ENCODE measurements around the gene SORBS1. TPM values are rescaled to one million over a fixed set of nuclear protein-coding genes. Genes with fewer than 3 reads are reported as not detected.

The SORBS1 gene
- total RNA-seq, 2 experiments from 2014 or later = 0.24 to 0.47 TPM

DNA sequence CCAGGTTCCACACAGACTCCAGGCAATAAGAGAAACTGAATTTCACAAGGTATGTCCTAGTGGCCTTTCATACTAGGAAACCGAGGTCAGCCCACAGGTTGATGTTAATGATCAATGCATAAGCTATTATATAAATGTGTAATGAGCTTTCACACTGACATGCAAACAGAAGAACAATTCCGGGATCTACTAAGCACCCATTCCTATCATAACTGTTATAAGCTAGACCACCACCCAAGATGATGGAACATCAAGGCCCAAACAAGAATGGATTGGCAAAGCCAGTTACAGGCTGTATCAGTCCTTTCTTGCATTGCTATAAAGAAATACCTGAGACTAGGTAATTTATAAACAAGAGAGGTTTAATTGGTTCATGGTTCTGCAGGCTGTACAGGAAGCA is 15.2 kb downstream of the SORBS1 start:
- Mint-ChIP-seq H3K4me1 (ENCODE audit: low read depth) (no peaks in the 10 kb centered on the region), H3K27me3 (ENCODE audit: low read depth) (no peaks in the 10 kb centered on the region), H3K4me3 (no peak overlapping the region), H3K9me3 (ENCODE audit: insufficient read depth) (no peaks in the 10 kb centered on the region), H3K27ac (no peak overlapping the region), H3K36me3 (ENCODE audit: low read depth) (no peaks in the 10 kb centered on the region)
- ATAC-seq = no peak
- ChIA-PET CTCF (no interaction called here), POLR2A (no interaction called here)
- DNase-seq = no peak

DNA sequence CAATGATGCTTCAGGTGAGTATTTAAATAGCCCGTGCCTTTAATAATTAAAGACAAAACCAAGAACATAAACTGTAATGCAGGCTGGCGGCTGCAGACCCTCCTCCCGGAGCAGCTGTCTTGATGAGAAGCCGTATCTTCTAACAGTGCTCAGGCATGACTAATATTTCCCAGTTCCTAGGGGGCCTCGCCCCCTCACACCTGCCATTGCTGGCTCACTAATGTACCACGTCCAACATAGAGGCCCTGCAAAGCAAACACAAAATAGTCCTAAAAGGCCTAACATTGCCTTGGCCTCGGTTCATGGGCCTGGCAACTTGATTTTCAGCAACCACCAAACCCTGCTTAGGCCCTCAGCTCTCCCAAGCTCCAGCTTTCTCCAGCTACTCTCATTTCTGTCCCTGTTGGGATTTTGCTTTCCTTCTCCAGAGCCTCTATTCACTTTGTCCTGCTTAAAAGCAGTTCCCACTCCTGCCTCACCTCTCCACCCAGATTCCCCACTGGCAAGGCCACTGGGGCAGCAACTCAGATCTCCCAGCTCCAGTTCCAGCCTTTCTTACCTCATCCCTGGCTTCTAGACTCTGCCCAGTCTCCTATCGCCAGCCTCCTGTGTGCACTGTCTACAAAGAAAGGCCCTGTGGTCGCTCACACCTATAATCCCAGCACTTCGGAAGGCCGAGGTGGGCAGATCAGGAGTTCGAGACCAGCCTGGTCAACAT is 16.2 kb downstream of the SORBS1 start:
- H3K36me3 Mint-ChIP-seq (ENCODE audit: low read depth) = no peaks in the 10 kb centered on the region
- H3K27ac Mint-ChIP-seq = no peak overlapping the region
- H3K9me3 Mint-ChIP-seq (ENCODE audit: insufficient read depth) = no peaks in the 10 kb centered on the region
- no peak overlapping the region for H3K4me3 Mint-ChIP-seq
- H3K27me3 Mint-ChIP-seq (ENCODE audit: low read depth) = no peaks in the 10 kb centered on the region
- ChIA-PET POLR2A (no interaction called here), CTCF (no interaction called here)
- DNase-seq (no peak), ATAC-seq (no peak)
- H3K4me1 Mint-ChIP-seq (ENCODE audit: low read depth) = no peaks in the 10 kb centered on the region

DNA sequence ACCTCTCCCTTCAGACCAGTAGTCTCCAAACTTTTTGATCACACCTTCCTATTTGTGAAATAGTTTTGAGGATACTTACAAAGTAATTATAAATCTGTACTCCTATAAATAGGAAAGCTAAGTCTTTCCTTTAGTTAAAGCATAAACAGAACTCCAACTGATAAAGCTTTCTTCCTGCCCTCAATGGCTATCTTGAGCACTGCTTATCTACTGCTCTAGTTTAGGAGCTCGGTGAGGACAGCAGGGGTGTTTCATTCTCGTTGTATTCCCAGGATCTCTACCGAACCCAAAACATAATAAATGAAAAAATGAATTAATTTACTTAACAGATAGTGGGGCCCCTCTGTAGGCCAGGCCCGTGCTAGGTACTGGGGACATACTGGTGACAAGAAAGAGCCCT is 17.7 kb downstream of the SORBS1 start:
- CTCF ChIA-PET = no interaction called here
- no peak overlapping the region for H3K4me3 Mint-ChIP-seq
- ATAC-seq = no peak

DNA sequence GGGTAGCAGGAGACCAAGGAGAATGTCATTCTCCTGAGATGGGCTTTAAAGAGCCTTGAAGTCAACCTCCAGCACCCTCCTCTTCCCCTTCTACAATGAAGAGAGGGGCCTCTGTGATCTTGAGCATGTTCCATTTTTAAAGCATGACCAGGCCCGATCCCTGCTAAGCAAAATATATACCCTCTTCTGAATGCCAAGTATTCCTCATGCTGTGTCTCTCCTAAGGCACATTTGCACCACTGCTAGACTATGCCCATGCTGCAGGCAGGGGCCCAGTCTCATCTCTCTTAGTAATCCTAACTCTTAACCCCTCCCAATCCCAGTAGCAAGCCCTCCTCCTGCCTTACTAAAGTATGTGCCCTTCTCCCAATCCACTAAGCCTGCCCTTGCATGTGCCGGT is 18.4 kb downstream of the SORBS1 start:
- no peaks in the 10 kb centered on the region for H3K4me1 Mint-ChIP-seq (ENCODE audit: low read depth)
- no peaks in the 10 kb centered on the region for H3K27me3 Mint-ChIP-seq (ENCODE audit: low read depth)
- no peaks in the 10 kb centered on the region for H3K9me3 Mint-ChIP-seq (ENCODE audit: insufficient read depth)
- DNase-seq = no peak
- H3K4me3 Mint-ChIP-seq = no peak overlapping the region
- no peak overlapping the region for H3K27ac Mint-ChIP-seq
- CTCF ChIA-PET = no interaction called here
- no peak for ATAC-seq
- no peaks in the 10 kb centered on the region for H3K36me3 Mint-ChIP-seq (ENCODE audit: low read depth)
- POLR2A ChIA-PET = no interaction called here

More for the DNA sequence above, 17.7 kb downstream of the SORBS1 start:
- Mint-ChIP-seq H3K27me3 (ENCODE audit: low read depth) (no peaks in the 10 kb centered on the region), H3K4me1 (ENCODE audit: low read depth) (no peaks in the 10 kb centered on the region), H3K36me3 (ENCODE audit: low read depth) (no peaks in the 10 kb centered on the region), H3K27ac (no peak overlapping the region), H3K9me3 (ENCODE audit: insufficient read depth) (no peaks in the 10 kb centered on the region)
- POLR2A ChIA-PET = no interaction called here
- no peak for DNase-seq

DNA sequence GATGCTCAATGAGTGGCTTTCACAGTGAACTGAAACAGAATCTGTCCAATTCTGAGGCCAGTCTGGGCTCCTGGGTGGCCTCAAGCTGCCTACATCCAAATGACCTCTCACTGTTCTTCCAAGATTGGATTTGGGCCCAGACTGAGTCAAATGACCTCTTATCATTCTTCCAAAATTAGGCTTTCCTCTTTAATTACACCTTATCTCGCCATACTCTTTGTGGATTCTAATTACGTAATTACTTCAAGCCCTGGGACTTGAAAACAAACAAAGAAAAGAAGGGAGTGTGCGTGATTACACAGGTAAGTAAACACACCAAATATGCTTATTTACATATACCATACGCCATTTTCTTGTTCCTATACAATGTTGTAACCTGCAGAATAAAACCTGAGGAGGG is 18.8 kb downstream of the SORBS1 start:
- Mint-ChIP-seq H3K4me3 (no peak overlapping the region), H3K27me3 (ENCODE audit: low read depth) (no peaks in the 10 kb centered on the region), H3K27ac (no peak overlapping the region), H3K4me1 (ENCODE audit: low read depth) (no peaks in the 10 kb centered on the region), H3K36me3 (ENCODE audit: low read depth) (no peaks in the 10 kb centered on the region), H3K9me3 (ENCODE audit: insufficient read depth) (no peaks in the 10 kb centered on the region)
- ATAC-seq (no peak), DNase-seq (no peak)
- CTCF ChIA-PET = no interaction called here
- POLR2A ChIA-PET = no interaction called here

DNA sequence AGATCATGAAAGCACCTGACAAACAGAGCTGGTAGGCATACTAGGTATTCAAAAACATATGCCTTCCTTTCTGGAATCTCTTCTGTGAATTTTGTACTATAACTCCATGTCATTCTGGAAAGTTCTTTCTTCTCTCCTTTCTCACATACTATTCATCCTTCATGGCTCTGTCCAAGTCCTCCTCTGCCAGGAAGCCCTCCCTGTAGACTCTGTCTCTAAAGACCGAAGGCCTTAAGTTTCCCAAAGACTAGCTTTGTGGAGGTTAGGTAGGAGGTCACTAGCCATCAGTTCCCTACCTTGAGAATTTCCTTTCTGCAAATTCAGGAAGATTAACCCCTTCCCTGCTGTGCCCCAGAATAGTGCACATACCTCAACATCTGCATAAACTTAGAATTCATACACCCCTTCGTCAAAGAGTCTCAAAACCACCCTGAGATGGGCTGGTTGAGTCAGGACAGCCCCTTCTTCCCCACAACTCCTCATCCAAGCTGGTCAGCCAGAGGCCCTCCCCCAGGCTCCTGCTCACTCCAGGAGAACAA is 20.6 kb downstream of the SORBS1 start:
- Mint-ChIP-seq H3K4me1 (ENCODE audit: low read depth) (no peaks in the 10 kb centered on the region), H3K4me3 (no peak overlapping the region), H3K27me3 (ENCODE audit: low read depth) (no peaks in the 10 kb centered on the region), H3K27ac (no peak overlapping the region), H3K9me3 (ENCODE audit: insufficient read depth) (no peaks in the 10 kb centered on the region), H3K36me3 (ENCODE audit: low read depth) (no peaks in the 10 kb centered on the region)
- no peak for ATAC-seq
- ChIA-PET CTCF (no interaction called here), POLR2A (no interaction called here)
- DNase-seq = no peak

DNA sequence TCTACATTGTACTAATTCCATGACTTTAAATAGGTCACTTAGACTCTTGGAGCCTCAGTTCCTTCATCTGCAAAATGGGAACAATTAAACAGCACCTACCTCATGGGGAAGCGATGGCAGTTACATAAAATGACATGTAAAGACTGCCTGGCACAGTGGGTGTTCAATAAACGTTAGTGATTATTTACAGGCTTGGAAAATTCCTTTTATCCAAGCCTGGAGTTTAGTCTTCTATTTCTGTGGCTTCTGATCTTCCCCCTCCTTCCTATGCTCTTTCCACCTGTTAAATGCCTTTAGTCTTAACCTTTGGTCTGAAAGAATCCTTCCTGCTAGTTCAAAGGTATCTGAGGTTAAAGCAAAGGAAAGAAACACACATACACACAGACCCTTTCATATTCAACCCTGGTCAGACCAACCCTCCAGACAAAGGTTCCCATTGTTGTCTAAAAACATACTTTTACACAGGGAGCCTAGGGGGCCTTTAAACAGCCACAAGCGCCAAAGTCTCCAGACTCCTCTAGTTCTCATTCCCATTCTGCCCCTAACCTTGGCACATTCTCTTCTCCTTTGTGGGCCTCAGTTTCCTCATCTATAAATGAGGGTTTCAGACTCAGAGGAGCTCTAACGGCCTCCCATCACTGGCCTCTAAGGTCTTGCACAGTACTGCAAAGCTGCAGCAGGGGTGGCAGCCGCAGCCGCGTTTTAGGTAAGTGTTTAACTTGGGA is 21.4 kb downstream of the SORBS1 start:
- Mint-ChIP-seq H3K27me3 (ENCODE audit: low read depth) (no peaks in the 10 kb centered on the region), H3K4me3 (no peak overlapping the region), H3K4me1 (ENCODE audit: low read depth) (no peaks in the 10 kb centered on the region), H3K9me3 (ENCODE audit: insufficient read depth) (no peaks in the 10 kb centered on the region), H3K27ac (no peak overlapping the region), H3K36me3 (ENCODE audit: low read depth) (no peaks in the 10 kb centered on the region)
- ATAC-seq (no peak), DNase-seq (no peak)
- ChIA-PET CTCF (no interaction called here), POLR2A (no interaction called here)

DNA sequence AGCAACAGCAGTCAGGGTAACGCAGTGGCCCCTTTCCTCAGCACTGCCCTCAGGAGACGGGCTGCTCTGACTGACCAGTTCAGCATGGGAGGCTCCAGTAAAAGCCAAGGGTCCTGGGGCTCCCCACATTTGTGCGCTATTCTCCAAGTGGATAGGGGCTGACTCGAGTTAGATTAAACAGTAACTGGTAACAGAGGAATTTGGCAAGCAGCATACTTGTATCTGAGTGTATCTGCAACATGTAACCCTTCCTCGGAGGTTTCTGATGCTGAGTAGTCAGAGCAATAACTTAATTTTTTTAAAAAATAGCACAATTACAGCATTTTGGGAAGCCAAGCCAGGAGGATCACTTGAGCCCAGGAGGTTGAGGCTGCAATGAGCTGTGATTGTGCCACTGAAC is 22.8 kb downstream of the SORBS1 start:
- ChIA-PET POLR2A (interaction anchor here (0.6 kb wide), 1 partner anchor 25 kb away, joined by 5 read pairs; no protein-coding TSS in a partner anchor), CTCF (no interaction called here)
- Mint-ChIP-seq H3K4me3 (no peak overlapping the region), H3K9me3 (ENCODE audit: insufficient read depth) (no peaks in the 10 kb centered on the region), H3K36me3 (ENCODE audit: low read depth) (no peaks in the 10 kb centered on the region), H3K4me1 (ENCODE audit: low read depth) (no peaks in the 10 kb centered on the region), H3K27me3 (ENCODE audit: low read depth) (no peaks in the 10 kb centered on the region), H3K27ac (no peak overlapping the region)
- ATAC-seq (no peak), DNase-seq (no peak)

DNA sequence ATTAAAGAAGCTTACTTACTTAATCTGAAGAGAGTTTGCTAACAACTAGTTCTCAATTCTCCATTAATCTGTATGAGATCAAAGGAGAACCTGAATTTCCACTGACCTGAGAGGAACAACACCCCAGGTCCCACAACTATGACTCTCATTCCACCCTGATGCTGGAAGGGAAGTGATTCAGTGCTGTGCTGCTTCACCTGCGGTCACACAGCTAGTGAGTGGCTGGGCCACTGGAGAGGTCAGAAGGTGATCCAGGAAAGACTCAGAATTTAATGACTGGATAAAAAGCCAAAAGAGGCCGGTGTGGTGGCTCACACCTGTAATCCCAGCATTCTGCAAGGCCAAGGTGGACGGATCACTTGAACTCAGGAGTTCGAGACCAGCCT is 23.6 kb downstream of the SORBS1 start:
- Mint-ChIP-seq H3K4me1 (ENCODE audit: low read depth) (no peaks in the 10 kb centered on the region), H3K9me3 (ENCODE audit: insufficient read depth) (no peaks in the 10 kb centered on the region), H3K36me3 (ENCODE audit: low read depth) (no peaks in the 10 kb centered on the region), H3K27me3 (ENCODE audit: low read depth) (no peaks in the 10 kb centered on the region), H3K27ac (no peak overlapping the region), H3K4me3 (no peak overlapping the region)
- DNase-seq (no peak), ATAC-seq (no peak)
- ChIA-PET CTCF (no interaction called here), POLR2A (no interaction called here)

DNA sequence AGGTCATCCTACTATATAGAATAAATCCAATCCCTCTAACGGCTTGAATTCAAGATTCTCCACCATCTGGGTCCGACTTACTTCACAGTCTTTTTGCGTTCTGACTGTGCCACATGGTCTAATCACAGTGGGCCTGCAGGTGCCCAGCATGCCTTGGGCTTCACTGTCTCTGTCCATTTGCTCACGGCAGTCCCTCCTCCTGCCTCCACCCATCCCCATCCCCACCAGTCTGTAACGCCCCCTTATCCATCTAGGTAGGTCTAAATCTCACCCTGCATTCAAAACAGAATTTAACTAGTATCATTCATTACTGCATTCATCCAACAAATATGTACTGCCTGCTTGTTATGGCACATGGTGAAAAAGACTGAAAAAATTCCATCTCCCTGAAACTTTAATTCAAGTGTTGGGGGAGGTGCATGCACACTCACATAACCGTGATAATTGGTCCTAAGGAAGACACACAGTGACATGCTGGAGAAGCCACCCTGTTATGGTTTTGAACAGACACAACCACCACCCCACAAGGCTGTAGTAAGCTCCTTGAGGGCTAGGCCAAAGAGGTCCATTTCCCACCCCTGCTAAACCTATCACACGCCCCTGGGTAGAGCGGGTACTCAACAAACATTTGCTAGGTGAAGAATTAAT is 24.2 kb downstream of the SORBS1 start:
- H3K36me3 Mint-ChIP-seq (ENCODE audit: low read depth) = no peaks in the 10 kb centered on the region
- H3K27me3 Mint-ChIP-seq (ENCODE audit: low read depth) = no peaks in the 10 kb centered on the region
- no peaks in the 10 kb centered on the region for H3K4me1 Mint-ChIP-seq (ENCODE audit: low read depth)
- H3K4me3 Mint-ChIP-seq = no peak overlapping the region
- no peaks in the 10 kb centered on the region for H3K9me3 Mint-ChIP-seq (ENCODE audit: insufficient read depth)
- no peak overlapping the region for H3K27ac Mint-ChIP-seq
- ATAC-seq = no peak
- ChIA-PET CTCF (no interaction called here), POLR2A (interaction anchor here (0.7 kb wide), 1 partner anchor 1187 kb away, joined by 3 read pairs; no protein-coding TSS in a partner anchor)
- DNase-seq = no peak

DNA sequence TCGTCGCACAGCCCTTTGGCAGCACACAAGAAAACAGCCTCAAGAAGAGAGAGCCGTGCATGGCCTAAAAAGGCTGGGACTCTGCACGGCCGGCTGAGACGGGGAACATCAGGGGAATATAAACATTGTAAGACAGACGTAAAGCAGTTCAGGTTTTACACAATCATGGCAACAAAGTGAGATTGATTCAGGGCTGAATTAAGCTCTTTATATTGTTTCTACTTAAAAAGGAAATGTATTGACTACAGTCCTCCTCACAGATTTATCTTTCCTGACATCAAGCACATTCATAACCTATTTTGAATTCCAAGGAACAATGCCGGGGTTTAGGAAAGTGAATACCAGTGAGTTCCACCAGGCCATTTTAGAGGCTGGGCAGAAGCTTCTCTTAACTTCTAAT is 25.2 kb downstream of the SORBS1 start:
- Mint-ChIP-seq H3K27me3 (ENCODE audit: low read depth) (no peaks in the 10 kb centered on the region), H3K27ac (no peak overlapping the region), H3K4me3 (no peak overlapping the region), H3K4me1 (ENCODE audit: low read depth) (no peaks in the 10 kb centered on the region), H3K9me3 (ENCODE audit: insufficient read depth) (no peaks in the 10 kb centered on the region), H3K36me3 (ENCODE audit: low read depth) (no peaks in the 10 kb centered on the region)
- DNase-seq = no peak
- CTCF ChIA-PET = no interaction called here
- ATAC-seq = no peak
- POLR2A ChIA-PET = interaction anchor here (0.7 kb wide), 1 partner anchor 1188 kb away, joined by 3 read pairs; no protein-coding TSS in a partner anchor

DNA sequence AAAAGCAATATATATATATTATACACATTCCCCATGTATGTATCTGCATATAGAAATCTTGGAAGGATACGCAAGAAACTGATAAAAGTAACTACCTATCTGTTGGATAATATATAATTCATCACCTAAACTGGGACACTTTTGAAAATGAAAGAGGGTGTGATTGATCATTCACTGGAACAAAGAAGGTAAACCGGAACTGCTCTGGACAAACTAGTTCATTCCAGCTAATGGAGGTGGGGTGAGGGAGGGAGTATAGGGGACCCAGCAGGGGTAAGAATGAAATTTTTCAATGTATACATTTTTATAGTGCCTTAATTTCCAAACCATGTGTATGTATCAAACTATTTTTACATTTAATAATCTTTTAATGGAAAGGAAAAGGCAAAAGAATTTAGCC is 25.6 kb downstream of the SORBS1 start:
- H3K4me3 Mint-ChIP-seq = no peak overlapping the region
- DNase-seq = no peak
- H3K36me3 Mint-ChIP-seq (ENCODE audit: low read depth) = no peaks in the 10 kb centered on the region
- no peaks in the 10 kb centered on the region for H3K9me3 Mint-ChIP-seq (ENCODE audit: insufficient read depth)
- CTCF ChIA-PET = no interaction called here
- H3K27ac Mint-ChIP-seq = no peak overlapping the region
- H3K27me3 Mint-ChIP-seq (ENCODE audit: low read depth) = peaks cover under 1% of the 10 kb centered on the region
- POLR2A ChIA-PET = no interaction called here
- ATAC-seq = no peak
- H3K4me1 Mint-ChIP-seq (ENCODE audit: low read depth) = no peaks in the 10 kb centered on the region
